ENCODE data around the gene DNASE1L1.

DNA sequence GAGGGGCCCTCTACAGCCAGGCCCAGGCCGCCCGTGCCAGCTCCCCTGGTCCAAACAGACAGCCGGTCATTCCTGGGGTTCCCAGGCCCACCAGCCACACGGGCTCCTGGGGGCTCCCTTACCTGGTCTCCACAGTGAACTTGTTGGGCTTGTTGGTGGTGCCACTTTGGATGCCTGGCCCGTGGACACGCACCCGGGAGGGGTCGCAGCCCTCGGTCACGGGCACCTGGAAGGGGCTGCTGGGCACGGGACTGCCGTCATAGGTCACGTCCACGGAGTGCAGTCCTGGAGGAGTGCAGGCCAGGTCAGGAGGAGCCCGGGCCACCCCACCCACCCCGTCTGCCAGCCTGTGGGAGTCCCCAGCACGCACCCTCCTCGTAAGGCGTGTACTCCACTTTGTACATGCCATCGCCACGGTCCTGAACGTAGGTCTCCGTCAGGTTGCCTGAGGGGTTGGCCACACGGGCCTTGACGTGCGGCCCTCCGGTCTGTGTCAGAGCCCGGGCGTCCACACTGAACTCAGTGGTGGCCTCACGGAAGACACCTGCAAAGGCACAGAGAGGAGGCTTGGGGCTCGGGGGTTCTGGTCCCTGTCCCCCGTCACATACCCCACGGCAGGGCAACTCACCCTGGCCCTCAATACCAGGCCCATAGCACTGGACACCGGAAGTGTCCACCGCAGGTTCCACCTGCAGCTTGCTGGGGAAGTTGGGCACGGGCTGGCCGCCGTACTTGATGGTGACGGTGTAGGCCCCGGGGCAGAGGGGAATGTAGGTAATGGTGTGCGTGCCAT lies 49.5 kb downstream of the DNASE1L1 start:
- TF ChIP-seq, protein P1, sequence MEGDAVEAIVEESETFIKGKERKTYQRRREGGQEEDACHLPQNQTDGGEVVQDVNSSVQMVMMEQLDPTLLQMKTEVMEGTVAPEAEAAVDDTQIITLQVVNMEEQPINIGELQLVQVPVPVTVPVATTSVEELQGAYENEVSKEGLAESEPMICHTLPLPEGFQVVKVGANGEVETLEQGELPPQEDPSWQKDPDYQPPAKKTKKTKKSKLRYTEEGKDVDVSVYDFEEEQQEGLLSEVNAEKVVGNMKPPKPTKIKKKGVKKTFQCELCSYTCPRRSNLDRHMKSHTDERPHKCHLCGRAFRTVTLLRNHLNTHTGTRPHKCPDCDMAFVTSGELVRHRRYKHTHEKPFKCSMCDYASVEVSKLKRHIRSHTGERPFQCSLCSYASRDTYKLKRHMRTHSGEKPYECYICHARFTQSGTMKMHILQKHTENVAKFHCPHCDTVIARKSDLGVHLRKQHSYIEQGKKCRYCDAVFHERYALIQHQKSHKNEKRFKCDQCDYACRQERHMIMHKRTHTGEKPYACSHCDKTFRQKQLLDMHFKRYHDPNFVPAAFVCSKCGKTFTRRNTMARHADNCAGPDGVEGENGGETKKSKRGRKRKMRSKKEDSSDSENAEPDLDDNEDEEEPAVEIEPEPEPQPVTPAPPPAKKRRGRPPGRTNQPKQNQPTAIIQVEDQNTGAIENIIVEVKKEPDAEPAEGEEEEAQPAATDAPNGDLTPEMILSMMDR (IDR thresholded peaks at IDR 0.05) = no peak
- TF ChIP-seq POLR2A (IDR thresholded peaks at IDR 0.05) = no peak
- TF ChIP-seq POLR2AphosphoS5 (IDR thresholded peaks at IDR 0.05) = no peak
- TF ChIP-seq EP300 (IDR thresholded peaks at IDR 0.05) = no peak
